GM23338 (cell line): Measurements from ENCODE around the gene TOLLIP. TPM values are rescaled to one million over a fixed set of nuclear protein-coding genes. Genes with fewer than 3 reads are reported as not detected.

ENCODE experiments used
- ATAC-seq: fragments of 200-7000 bp; cut with Tn5 transposase; 3 replicates; pipeline ENCODE4 v1.9.1; 2020
- DNase-seq: peaks from one replicate; pipeline ENCODE4 v3.0.0-alpha.2; 2015; ENCODE audit warnings: low spot score
- H2AFZ ChIP-seq: fragments of 200-600 bp; sonication (generic); 2 replicates; pipeline ENCODE4 v1.8.0; 2016; ENCODE audit warnings: antibody characterized with exemption, mild to moderate bottlenecking, moderate library complexity
- H3F3A ChIP-seq: fragments of 200-600 bp; sonication (generic); replicated peaks from 2 replicates; pipeline ENCODE4 v1.8.0; 2017; ENCODE audit warnings: antibody characterized with exemption, mixed run types, low read depth
- H3K27ac ChIP-seq: fragments of 200-600 bp; sonication (generic); 2 replicates; pipeline ENCODE4 v1.6.1; 2016; ENCODE audit warnings: low read depth
- H3K27me3 ChIP-seq: fragments of 200-600 bp; sonication (generic); 2 replicates; pipeline ENCODE4 v1.8.0; 2016; ENCODE audit warnings: mild to moderate bottlenecking, mixed run types, moderate library complexity; ENCODE audit not compliant: insufficient read depth
- H3K36me3 ChIP-seq: fragments of 200-600 bp; sonication (generic); 2 replicates; pipeline ENCODE4 v1.8.0; 2016; ENCODE audit warnings: mild to moderate bottlenecking; ENCODE audit not compliant: insufficient read depth
- H3K4me1 ChIP-seq: fragments of 200-600 bp; sonication (generic); 2 replicates; pipeline ENCODE4 v1.8.0; 2016; ENCODE audit warnings: mild to moderate bottlenecking, moderate library complexity; ENCODE audit not compliant: insufficient read depth
- H3K4me2 ChIP-seq: fragments of 200-600 bp; sonication (generic); 2 replicates; pipeline ENCODE4 v1.7.1; 2017; ENCODE audit warnings: mixed run types
- H3K4me3 ChIP-seq: fragments of 200-600 bp; sonication (generic); 2 replicates; pipeline ENCODE4 v1.6.1; 2016; ENCODE audit warnings: mixed run types
- H3K79me2 ChIP-seq: fragments of 200-600 bp; sonication (generic); replicated peaks from 2 replicates; pipeline ENCODE4 v1.8.0; 2017; ENCODE audit warnings: mild to moderate bottlenecking; ENCODE audit not compliant: insufficient read depth
- H3K9me2 ChIP-seq: fragments of 200-600 bp; sonication (generic); 2 replicates; pipeline ENCODE4 v1.8.0; 2017; ENCODE audit not compliant: insufficient read depth
- H4K20me1 ChIP-seq: fragments of 200-600 bp; sonication (generic); replicated peaks from 2 replicates; pipeline ENCODE4 v1.8.0; 2017; ENCODE audit warnings: mild to moderate bottlenecking; ENCODE audit not compliant: insufficient read depth
- H3K27ac Mint-ChIP-seq: 2 replicates; pipeline ENCODE4 v1.8.0; 2020; ENCODE audit warnings: inconsistent platforms, mild to moderate bottlenecking, moderate library complexity, mixed read lengths
- H3K27me3 Mint-ChIP-seq: 3 replicates; pipeline ENCODE4 v1.8.0; 2022; ENCODE audit warnings: low read depth, mild to moderate bottlenecking, moderate library complexity, mixed read lengths, inconsistent platforms; ENCODE audit not compliant: insufficient read depth, poor library complexity
- H3K36me3 Mint-ChIP-seq: 3 replicates; pipeline ENCODE4 v1.8.0; 2021; ENCODE audit warnings: low read depth, mild to moderate bottlenecking, inconsistent platforms, moderate library complexity, mixed read lengths
- H3K4me1 Mint-ChIP-seq: 3 replicates; pipeline ENCODE4 v1.8.0; 2020; ENCODE audit warnings: mild to moderate bottlenecking, inconsistent platforms, mixed read lengths
- H3K4me3 Mint-ChIP-seq: 3 replicates; pipeline ENCODE4 v1.8.0; 2021; ENCODE audit warnings: moderate library complexity, mild to moderate bottlenecking, inconsistent platforms, mixed read lengths
- H3K9me3 Mint-ChIP-seq: 3 replicates; pipeline ENCODE4 v1.8.0; 2020; ENCODE audit warnings: moderate library complexity, mild to moderate bottlenecking, inconsistent platforms, mixed read lengths
- CREB1 ChIP-seq: fragments of 250-450 bp; sonication (Bioruptor Pico); IDR thresholded peaks from 2 replicates; pipeline ENCODE4 v1.5.0; 2020; ENCODE audit warnings: low read depth, mild to moderate bottlenecking, moderate library complexity
- CTCF ChIP-seq, 2 experiments: fragments of 200-600 bp in 1 of 2; sonication (generic) in 1 of 2; conservative IDR thresholded peaks; 2 replicates each; pipeline versions ENCODE4 v1.5.1 to v1.6.1; 2016 to 2017; ENCODE audit warnings: antibody characterized with exemption in 2 of 2, low read depth in 2 of 2, mild to moderate bottlenecking in 2 of 2, moderate library complexity in 1 of 2
- NANOG ChIP-seq: IDR thresholded peaks from 2 replicates; pipeline ENCODE4 v1.6.1; 2016; ENCODE audit warnings: antibody characterized with exemption, borderline replicate concordance
- POLR2AphosphoS5 ChIP-seq: IDR thresholded peaks from 2 replicates; pipeline ENCODE4 v1.6.1; 2016; ENCODE audit warnings: antibody characterized with exemption, low read depth
- STAT1 ChIP-seq: IDR thresholded peaks from one replicate; pipeline ENCODE4 v1.6.1; 2016; ENCODE audit warnings: antibody characterized with exemption; ENCODE audit not compliant: unreplicated experiment
- ZNF331 ChIP-seq: fragments of 250-450 bp; sonication (Bioruptor Pico); IDR thresholded peaks from 2 replicates; pipeline ENCODE4 v1.5.0; 2020; ENCODE audit warnings: low read depth, mild to moderate bottlenecking, moderate library complexity
- ZNF462 ChIP-seq: fragments of 250-450 bp; sonication (Bioruptor Pico); IDR thresholded peaks from 2 replicates; pipeline ENCODE4 v1.5.0; 2020; ENCODE audit warnings: mild to moderate bottlenecking, moderate library complexity
- polyA plus RNA-seq: library from polyadenylated mRNA; unstranded; fragments of >200 nt; fragmentation: Nextera tagmentation; extraction: Ambion mirVana; gene quantifications from 2 replicates; pipeline ENCODE4 v1.2.1, GENCODE V29; 2016
- total RNA-seq: library from RNA; depleted of rRNA; stranded (reverse); fragments of >200 nt; shearing (Covaris generic); gene quantifications from 2 replicates; pipeline ENCODE4 v1.2.3, GENCODE V29; 2014

The TOLLIP gene
- total and polyA plus RNA-seq, 2 experiments from 2014 or later: 13.5 to 18.0 TPM

DNA sequence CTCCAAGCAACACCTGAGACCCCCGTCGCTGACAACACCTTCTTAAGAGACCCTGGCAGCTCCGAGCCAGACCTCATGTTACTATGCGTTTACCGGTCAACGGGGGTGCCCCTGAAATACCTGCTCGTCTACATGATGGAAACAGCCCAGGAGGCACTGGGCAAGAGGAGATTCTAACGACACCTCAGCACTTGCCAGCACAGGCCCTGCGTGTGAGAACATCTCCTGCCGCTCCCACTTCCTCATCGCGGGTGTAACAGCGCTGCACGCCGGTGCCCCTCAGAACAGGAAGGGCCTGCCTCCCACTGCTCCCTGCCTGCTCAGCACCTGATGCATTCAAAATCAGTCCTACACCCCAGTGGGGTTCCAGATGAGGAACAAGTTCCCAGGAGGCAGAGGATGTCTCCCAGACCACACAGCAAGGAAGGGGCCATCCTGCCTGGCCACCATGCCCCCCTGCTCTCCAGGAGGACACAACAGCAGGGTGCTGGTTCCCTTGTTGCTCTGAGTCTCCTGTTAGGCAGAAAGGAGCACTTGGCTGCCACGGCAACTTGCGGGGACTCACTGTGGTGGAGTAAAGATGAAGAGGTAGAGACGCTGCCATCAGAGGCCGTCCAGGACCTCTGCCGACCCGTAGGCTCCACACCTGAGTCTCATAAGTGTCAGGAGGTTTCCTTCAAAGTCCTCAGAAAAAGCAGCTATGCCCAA is 2.1 kb downstream of the TOLLIP start:
- Histone ChIP-seq H3K27ac (no peak overlapping the region), H3F3A (no peaks in the 10 kb centered on the region), H3K4me3 (no peak overlapping the region), H3K9me2 (no peaks in the 10 kb centered on the region), H3K36me3 (no peaks in the 10 kb centered on the region), H4K20me1 (peaks cover 5% of the 10 kb centered on the region; the same call in 1 of the 2 replicates), H3K4me1 (peaks cover 10% of the 10 kb centered on the region; the same call in 1 of the 2 replicates), H2AFZ (no peak overlapping the region), H3K4me2 (no peak overlapping the region), H3K27me3 (no peaks in the 10 kb centered on the region; the same call in 1 of the 2 replicates), H3K79me2 (peaks cover 52% of the 10 kb centered on the region)
- Mint-ChIP-seq H3K4me3 (no peak overlapping the region), H3K9me3 (peaks cover 10% of the 10 kb centered on the region; the same call in 2 of the 3 replicates), H3K27ac (no peak overlapping the region), H3K4me1 (peaks cover 25% of the 10 kb centered on the region), H3K27me3 (peaks cover 18% of the 10 kb centered on the region), H3K36me3 (peaks cover 9% of the 10 kb centered on the region)
- TF ChIP-seq NANOG (no peak), ZNF462 (CRISPR knock-in tag) (no peak), POLR2AphosphoS5 (no peak), ZNF331 (CRISPR knock-in tag) (no peak), CREB1 (CRISPR knock-in tag) (no peak), STAT1 (no peak), CTCF (conservative IDR thresholded peaks at IDR 0.05; ENCODE audit: low read depth in 2 of 2) (no peak)
- ATAC-seq (no peak), DNase-seq (no peak)
